ENCODE results near the gene TMEM59L.
A peak's percentile ranks its signal among the peaks of the same experiment; 100 is the strongest.

Gene TMEM59L

DNA sequence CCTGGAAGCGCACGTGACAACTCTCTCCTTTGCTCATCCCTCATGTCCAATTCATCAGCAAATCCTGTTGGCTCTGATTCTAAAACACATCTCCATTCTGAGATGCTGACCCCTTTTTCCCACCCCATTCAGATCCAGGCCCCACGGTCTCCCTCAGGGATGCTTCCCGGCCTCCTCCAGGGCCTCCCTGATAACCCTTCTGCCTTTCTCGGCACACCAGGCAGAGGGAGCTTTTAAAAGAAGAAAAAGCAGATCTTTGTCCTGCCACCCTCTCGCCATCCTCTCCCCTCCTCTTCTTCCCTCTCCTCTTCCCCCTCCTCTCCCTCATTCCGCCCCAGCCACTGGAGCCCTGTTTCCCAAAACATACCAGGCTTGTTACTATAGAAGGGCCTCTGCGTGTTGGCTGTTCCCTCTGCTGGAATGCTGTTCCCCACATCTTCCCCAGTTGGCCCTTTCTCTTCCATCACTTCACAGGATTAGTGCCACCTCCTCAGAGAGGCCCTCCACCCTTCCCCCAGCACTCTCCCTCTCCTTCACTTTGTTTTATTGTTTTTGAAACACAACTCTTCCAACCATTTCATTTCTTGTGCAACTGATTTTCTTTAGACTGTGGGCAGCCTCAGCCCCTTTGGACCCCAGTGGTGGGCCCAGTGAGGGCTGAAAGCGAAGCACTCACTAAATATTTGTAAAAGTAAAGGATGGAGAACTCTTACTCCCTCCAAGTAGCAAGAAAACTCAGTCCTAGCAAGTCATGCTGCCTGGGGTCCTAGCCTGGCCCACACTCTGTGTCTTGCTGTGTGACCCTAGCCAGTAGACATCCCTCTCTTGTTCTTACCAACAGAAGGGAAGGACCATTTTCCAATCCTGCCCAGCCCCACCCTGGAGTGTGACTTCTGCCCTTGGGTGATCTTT lies 3.6 kb upstream of the TMEM59L start:
- no peak for DNase-seq (ENCODE audit: low spot score)

DNA sequence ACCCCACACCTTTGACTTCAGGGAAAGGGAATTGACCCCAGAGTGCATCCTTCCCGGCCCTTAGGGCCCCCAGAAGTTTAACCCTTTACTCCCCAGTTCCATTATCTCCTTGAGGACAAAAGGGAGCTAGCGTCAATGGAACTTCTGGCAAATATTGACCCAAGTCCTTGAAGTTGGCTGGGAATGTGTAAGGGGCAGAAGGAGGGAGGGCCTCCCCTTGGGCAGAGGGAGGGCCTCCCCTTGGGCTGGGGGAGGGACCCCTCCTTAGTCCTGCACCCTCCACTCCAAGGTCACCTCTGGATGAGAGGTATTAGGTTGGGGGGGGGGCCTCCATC lies 3.0 kb upstream of the TMEM59L start:
- DNase-seq (ENCODE audit: low spot score), result no peak

DNA sequence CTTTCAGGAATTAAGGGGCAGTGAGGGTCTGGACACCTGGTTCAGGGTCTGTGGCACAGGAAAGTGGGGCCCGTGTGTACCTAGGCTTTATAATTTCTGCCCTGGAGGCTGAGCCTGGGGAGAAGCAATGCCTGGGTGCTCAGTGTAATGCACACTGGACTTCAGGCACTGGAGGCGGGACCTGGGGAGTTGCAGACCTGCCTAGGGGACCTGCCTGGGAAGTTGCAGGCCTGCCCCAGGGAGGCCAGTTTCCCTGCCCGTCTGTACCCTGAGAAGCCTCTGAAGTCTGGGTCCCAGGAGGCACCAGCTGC lies 2.5 kb upstream of the TMEM59L start:
- DNase-seq (ENCODE audit: low spot score), result no peak

DNA sequence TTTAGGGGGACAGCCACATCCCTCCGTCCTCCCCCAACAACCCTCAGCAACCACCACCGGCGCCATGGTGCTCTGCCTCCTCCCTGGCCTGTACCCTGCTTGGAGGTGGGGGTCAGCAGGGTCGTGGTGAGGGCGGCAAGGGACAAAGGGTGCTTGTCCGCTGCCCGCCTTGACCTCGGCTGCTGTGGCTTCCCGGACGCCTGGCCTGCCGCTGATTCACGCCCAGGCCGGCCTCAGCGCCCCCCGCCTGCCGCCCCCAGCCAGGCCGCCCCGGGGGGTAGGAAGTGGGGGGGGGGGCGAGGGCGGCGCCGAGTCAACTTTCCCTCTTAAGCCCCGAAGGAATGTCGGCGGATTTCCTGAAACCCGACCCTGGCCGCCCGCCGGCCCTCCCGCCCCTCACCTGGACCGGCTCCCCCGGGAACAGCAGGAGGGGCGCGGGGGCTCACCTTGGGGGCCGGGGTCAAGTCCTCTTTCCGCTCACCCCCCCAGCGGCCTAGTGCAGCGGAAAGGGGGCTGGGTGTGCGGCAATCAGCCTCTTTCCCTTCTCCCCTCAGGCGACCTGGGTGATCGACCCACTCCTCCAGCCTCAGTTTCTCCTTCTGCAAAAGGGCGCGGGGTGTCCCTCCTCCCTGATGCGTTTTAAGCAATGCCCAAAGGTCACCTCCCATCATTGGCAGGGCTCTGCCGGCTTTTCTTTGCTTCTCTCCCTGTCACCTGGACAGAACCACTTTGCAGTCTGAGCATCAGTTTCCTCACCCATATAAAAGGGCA lies 1.9 kb upstream of the TMEM59L start:
- DNase-seq (ENCODE audit: low spot score), result no peak

DNA sequence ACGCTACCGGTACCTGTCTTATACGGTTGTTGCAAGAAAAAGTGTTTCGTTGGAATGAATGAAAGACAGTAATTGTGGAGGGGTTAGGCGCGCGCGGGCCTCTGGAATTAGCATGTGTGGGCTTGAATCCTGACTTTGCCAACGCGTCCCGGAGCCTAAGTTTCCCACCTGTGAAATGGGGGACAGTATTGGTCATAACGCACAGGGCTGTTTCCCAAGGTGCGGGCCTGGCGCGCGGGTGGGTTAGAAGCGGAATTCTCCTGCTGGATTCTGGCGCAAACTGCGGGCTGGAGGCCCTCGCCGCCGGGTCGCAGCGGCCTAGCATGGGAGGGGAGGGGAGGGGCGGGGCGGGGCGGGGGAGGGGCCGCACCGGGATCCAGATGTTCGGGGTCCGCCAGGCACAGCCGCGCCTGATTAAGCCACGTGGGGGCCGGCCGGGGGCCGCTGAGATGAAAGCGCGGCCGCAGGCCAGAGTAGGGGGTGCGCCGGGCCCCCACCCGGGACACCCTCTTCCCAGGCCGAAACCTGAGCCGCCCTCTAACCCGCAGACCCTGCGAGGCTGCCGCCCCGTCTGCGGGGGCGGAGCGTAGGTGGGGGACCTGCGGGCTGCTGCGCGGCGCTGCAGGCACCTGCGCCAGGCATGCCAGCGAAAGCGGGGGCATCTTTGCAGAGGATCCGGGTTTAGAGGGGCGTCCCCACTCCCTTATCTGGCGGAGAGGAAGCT lies 1.2 kb upstream of the TMEM59L start:
- no peak for DNase-seq (ENCODE audit: low spot score)

DNA sequence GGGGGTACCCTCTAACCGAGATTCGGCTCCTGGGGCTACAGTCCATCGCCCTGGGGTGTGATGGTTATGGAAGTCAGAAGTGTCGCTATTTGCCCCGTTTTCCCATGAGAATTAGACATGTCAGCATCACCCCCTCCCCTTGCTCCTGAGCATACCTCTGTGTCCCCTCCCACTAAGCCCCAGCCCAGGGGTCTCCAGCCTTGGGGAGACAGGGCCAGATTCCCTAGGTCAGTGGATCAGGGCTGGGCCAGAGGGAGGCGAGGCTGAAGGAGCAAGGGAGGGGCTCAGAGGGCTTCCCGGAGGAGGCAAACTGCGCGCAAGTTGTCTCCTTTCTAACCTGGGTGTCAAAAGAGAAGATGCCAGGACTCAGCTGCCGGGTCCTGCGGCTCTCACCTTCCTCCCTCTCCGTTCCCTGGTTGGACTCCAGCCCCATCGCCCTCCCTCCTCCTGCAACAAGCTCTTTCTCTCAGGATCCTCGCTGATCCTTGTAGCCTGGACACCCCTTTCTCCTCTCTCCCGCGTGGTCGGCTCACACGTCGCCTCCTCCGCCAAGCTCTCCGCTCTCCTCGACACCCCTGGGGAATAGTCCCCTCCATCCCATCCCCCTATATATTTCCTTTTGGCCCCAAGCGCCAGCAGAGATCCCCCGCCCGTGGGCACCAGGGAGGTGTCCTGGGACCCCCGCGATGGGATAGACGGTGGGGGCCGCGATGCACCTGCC lies 459 bp upstream of the TMEM59L start:
- no peak for DNase-seq (ENCODE audit: low spot score)

DNA sequence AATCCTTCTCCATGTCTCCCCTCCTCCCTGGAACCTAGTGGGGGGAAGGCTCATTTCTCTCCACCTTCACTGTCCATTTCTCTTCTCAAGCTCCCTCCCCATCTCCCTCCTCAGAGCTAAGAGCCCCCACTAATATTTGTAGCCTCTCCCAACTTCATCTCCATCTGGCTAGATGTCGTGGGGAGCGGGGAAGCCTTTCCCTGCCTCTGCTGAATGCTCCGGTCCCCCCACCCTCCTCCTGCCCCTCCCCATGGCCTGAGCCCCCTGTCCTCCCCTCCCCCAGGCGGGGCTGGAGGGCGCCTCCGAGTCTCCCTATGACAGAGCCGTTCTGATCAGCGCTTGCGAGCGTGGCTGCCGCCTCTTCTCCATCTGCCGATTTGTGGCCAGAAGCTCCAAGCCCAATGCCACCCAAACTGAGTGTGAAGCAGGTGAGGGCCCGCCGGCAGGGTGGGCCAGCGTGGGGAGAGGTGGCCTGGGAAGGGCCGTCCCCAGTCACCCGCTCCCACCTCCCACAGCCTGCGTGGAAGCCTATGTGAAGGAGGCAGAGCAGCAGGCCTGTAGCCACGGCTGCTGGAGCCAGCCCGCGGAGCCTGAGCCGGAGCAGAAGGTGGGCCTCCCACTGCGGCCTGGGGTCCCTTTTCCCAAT lies 1.0 kb downstream of the TMEM59L start:
- no peak for DNase-seq (ENCODE audit: low spot score)

DNA sequence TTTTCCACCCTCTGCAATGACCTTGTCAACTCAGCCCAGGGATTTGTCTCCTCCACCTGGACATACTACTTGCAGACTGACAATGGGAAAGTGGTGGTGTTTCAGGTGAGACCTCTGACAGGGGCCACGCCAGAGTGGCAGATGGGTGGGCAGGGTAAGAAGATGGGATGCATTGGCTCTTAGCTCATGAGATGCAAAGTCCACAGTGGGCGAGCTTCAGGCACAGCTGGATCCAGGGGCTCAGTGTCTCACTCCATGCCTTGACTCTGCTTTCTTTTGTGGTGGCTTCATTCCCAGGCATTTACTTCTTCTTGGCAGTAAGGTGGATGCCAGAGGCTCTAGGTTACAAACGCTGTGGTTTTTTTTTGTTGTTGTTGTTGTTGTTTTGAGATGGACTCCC lies 3.4 kb downstream of the TMEM59L start:
- no peak for DNase-seq (ENCODE audit: low spot score)

DNA sequence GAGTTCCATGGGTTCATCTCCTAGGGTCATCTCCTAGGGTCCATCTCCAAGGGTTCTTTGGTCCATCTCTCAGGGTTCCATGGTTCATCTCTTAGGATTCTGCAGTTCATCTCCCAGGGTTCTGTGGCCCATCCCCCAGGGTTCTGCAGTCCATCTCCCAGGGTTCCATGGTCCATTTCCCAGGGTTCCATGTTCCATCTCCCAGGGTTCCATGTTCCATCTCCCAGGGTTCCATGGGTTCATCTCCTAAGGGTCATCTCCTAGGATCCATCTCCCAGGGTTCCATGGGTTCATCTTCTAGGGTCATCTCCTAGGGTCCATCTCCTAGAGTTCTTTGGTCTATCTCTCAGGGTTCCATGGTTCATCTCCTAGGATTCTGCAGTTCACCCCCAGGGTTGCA lies 4.9 kb downstream of the TMEM59L start:
- no peak for DNase-seq (ENCODE audit: low spot score)

DNA sequence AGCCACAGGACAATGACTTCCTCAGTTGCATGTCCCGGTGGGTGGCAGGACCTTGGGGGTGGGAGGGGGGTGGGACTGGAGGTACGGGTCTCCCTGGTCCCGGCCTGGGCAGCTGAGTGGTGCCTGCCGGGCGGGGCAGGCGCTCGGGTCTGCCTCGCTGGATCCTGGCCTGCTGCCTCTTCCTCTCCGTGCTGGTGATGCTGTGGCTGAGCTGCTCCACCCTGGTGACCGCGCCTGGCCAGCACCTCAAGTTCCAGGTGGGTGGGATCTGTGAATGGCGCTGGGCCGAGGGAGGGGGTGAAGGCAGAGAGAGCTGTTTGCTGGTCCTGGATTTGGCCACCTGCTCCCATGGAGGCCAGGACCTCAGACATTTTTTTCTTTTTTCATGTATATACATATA lies 5.6 kb downstream of the TMEM59L start:
- DNase-seq (ENCODE audit: low spot score), result no peak

DNA sequence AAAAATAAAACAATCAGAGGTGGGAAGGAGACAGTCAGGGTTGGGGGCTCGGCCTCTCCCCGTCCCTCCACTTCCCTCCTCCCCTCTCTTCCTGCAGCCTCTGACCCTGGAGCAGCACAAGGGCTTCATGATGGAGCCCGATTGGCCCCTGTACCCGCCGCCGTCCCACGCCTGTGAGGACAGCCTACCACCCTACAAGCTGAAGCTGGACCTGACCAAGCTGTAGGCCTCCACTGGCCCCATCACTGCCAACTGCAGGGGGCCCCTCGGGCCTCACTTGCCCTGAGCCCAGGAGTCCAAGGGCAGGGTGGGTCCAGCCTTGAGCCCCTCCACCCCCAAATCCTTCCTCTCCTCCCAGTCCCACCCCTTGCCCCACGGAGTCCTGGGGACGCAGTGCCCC lies 7.6 kb downstream of the TMEM59L start:
- DNase-seq (ENCODE audit: low spot score), result no peak

DNA sequence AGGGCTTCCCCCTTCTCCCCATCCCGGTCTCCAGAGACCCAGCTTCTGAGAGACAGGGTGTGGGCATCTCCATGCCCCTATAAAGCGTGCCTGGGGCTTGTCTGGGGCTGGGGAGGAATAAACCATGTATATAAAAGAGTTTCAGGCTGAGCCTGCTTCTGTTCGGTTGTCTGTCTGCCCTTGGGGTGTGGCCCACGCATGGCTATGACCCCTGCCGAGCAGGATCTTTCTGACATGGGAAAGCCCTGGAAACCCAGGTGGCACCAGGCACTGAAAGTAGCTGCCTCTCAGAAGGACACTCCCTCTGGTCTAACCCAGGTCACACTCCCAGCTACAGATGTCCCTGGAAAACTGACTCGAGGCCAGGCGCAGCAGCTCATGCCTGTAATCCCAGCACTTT lies 8.2 kb downstream of the TMEM59L start:
- no peak for DNase-seq (ENCODE audit: low spot score)

DNA sequence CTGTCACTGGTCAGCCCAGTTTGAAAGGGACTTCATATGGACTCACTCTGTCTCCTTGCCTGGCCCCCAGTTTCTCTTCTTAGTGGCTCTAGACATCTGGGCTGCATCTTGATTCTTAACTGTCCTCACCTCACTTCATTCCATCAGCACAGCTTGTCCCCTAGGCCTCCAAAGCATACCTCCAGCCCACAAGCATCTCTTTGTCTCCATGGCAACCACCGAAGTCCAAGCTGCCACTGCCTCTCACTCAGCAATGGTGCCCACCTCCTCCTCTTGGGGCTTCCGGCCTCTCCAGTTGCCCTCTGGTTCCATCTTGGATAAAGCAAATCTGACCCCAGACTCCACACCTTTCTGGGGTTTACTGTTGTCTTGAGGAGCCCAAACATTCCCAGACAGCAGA lies 14.2 kb downstream of the TMEM59L start:
- DNase-seq (ENCODE audit: low spot score), result no peak

DNA sequence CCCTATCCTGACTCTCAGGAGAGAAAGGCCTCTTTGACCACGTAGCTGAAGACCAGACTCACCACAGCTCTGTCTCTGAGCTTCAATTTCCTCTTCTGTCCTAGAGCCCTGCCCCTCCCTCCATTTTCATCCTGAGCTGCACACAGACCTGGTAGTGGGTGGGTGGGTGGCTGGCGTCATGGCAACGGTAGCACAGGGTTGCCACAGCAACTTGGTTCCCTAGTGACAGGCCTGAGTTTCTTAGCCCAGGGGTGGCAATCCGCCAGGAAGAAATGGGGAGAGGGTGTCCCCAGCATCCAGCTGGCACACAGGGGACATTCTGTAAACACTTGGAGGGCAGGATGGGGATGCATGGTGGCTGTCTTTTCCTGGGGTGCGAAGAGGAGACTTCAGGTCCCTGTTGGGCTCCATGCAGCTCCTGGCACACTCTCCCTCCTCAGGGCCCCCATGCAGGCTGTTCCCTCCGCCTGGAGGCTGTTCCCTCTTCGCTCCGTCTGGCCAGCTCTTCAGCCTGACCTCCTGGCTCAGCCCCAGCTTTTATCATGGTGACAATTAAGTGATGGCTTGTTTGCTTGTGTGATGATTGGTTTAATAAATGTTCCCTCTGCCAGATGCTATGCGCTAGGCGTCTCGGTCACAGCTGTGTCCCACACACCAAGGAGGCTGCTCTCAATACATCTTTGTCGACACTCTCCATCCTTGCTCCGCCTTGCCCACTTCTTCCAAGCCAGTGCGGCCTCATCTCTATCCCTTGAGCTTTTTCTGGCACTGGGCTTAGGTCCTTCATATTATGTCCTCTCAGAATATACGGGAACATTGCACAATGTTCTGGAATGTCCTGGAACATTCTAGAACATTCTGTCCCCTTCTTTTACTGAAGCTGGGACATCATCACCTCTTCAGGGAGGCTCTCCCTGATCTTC lies 16.8 kb downstream of the TMEM59L start:
- DNase-seq (ENCODE audit: low spot score), result no peak

DNA sequence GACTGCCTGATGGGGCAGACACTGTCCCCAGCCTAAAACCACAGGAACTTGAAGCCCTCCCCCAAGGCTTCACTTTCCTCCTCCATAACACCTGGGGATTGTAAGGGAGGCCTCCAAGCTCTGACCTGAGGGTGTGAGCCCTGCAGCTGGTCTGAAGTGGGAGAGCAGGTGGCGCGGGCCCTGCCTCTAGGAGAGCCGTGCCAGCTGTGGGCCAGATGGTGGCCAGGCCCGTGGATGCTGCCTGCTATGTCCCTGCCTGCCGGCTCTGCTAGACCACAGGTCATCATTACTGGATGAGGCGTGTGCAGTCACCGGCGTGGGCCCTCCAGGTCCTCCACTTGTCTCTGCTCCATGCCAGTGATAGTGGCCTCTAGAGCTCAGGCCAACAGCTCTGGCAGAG lies 20.7 kb downstream of the TMEM59L start:
- no peak for DNase-seq (ENCODE audit: low spot score)

DNA sequence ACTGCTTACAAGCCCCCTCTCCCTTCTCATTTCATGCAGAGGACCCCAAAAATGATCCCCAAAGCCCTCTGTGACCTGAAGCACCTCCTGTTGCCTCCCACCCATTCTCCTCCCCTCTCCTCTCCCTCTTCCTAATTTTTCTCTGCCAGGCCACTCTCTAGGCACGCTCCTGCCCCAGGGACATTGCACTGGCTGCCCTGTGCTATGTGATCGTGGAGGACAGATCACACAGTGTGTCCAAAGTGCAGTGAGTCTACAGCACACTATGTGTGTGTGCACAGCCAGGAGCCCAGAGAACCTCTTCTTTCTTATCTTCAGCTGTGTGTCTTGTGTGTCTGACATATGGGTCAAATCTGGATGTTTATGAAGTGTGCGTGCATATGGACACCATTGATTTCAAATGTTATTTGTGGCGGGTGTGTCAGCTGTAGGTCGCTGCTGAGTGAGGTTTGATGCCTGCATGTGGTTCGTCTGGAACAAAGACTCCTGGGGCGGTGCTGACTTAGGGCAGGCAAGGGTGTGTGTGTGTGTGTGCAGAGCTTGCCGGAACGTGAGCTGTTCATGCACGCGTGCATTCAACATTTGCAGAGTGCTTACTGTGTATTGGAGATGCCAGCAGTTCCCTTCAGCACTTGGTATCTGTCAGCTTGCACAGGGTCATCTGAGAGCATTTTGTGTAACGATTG lies 22.1 kb downstream of the TMEM59L start:
- no peak for DNase-seq (ENCODE audit: low spot score)

DNA sequence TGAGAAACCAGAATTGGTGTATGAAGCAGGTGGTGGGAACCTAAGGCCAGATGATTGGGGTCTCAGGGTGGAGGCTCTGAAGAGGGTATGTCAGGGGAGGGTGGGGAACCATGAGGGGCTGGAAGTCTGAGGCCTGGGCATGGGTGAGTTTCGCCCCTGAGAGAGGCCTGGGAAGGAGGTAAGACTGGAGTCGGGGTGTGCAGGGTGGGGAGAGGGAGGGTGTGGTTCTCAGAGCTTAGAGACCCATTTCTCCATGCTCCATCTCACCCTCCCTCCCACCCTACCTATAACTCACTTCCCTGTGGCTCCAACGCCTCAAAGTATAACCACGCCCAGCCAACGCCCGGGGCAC lies 23.1 kb downstream of the TMEM59L start:
- no peak for DNase-seq (ENCODE audit: low spot score)

DNA sequence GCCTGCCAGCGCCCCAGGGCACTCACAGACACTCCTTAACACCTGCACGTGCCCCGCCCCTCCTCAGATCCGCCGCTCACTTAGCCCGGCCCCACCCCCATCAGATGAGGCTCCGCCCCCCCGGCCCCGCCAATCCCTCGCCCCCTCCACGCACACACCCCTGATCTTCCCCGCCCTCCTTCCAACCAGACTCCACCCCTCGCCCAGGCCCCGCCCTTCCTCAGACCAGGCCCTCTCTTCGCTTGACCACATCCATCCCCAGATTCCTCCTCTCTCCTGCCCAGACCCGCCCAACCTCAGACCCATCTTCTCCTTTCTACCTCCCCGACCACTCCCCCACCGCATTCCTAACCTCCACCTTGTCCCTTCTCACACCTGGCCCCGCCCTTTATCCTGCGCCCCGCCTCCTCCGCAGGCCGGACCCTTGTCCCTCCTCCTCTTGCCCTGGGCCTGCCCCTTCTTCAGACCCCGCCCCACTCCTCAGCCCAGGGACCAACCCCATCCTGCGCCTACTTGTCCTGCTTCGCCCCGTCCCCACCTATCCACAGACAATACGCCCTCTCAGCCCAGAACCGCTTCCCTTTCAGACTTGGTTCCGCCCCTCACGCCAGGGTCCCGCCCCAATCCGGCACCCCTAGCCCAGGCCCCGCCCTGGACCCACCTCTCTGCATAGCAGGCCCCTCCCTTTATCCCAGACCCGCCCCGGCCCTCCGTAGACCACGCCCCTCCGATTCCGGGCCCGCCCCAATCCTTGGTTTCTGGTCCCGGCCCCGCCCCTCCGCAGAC lies 23.7 kb downstream of the TMEM59L start:
- peak; percentile 98 for DNase-seq (ENCODE audit: low spot score)

DNA sequence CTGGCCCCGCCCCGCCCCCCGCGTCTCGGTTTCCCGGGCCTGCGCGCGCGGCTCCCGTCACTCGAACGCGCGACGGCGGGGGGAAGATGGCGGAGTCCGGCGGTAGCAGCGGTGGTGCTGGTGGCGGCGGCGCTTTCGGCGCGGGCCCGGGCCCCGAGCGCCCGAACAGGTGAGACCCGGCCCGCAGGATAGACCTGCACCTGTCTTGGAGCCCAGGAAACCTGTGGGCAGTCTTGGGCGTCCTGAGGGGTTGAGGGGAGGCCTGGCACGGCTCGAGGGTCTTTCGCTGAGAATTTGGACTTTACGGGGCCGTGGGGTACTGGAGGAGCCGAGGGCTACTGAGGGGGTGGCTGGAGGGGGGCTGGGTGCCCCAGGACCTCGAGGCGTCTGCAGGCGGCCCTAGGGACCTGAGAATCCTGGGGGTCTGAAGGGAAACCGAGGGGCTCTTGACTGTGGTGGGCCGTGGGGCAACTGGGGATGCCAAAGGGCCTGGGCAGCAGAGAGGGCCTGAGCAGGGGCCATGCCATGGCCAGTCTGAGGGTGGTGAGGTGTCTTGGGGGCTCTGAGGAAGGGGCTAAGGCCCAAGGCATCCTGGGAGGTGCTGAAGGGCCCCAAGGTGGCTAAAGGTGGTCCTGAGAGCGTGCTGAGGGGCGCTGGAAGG lies 24.4 kb downstream of the TMEM59L start, which contains the start of gene KLHL26:
TSS of gene KLHL26 (plus strand) at position 60 of the 661 bp plus-strand sequence. CDS start at position 87, 27 bp downstream.
- no peak for DNase-seq (ENCODE audit: low spot score)

Measured in germinal center (tissue), 1 donor.